ENCODE results near the gene BCOR. TPM values are rescaled to one million over a fixed set of nuclear protein-coding genes. Genes with fewer than 3 reads are reported as not detected.

Gene BCOR
- total and polyA plus RNA-seq, 2 of the 8 experiments (the other 6 are each of a cell fraction or from before 2014, with no cell fraction given) = 25.0 to 50.8 TPM

- TF ChIP-seq RBBP5 (IDR thresholded peaks at IDR 0.05; ENCODE audit: borderline replicate concordance, low read depth, low read length) (no peak), EGR1 (IDR thresholded peaks at IDR 0.05; ENCODE audit: borderline replicate concordance, low read depth, low read length) (no peak)
Measured at GRCh38 chrX:40086569-40087335, 11.0 kb downstream of the BCOR start (continued).

All from H1 (cell line).